ENCODE results near the gene ST7L.

DNA sequence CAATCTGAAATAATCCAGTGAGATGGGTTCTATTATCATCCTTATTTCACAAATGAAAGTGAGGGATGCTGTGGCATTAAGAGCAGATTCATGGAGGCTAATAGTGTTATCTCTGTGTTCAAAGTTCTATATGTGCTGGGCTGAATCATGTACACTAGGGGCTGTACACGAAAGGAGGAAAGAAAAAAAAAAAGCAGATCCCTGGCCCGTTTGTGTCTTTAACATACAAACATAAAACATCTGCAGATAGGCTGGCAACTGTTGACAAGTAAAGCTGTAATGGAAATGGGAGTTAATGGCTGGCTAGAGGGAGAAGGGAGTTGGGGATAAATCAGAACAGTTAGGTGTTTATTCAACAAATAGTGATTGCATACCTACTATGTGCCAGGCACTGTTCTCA lies 107.0 kb downstream of the ST7L start:
- TF ChIP-seq EZH2phosphoT487 (IDR thresholded peaks at IDR 0.05; ENCODE audit: low read depth, severe bottlenecking, unreplicated experiment) = no peak
- TF ChIP-seq, protein P1, sequence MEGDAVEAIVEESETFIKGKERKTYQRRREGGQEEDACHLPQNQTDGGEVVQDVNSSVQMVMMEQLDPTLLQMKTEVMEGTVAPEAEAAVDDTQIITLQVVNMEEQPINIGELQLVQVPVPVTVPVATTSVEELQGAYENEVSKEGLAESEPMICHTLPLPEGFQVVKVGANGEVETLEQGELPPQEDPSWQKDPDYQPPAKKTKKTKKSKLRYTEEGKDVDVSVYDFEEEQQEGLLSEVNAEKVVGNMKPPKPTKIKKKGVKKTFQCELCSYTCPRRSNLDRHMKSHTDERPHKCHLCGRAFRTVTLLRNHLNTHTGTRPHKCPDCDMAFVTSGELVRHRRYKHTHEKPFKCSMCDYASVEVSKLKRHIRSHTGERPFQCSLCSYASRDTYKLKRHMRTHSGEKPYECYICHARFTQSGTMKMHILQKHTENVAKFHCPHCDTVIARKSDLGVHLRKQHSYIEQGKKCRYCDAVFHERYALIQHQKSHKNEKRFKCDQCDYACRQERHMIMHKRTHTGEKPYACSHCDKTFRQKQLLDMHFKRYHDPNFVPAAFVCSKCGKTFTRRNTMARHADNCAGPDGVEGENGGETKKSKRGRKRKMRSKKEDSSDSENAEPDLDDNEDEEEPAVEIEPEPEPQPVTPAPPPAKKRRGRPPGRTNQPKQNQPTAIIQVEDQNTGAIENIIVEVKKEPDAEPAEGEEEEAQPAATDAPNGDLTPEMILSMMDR (IDR thresholded peaks at IDR 0.05; ENCODE audit: poor library complexity) = no peak
